Activated naive CD4-positive, alpha-beta T cell treated with anti-CD3 and anti-CD28 coated beads, Interleukin-2, amount 10 ng/mL, durations not matched to agents 7 days and 5 days (primary cell): Measurements from ENCODE around the gene TBC1D3I.
"Not testable (repeated sequence)": the region's sequence is repeated elsewhere in the genome, so short reads cannot be mapped to it uniquely, and the experiment has no call there.

Experiments
- CTCF ChIA-PET: fragments of 350-600 bp; sonication (Branson Sonifier 250); formaldehyde crosslinking; loops from one replicate; lab custom pipeline; 2021; ENCODE audit warnings: antibody characterized with exemption; lab: Charles Lee
- DNase-seq: peaks from one replicate; pipeline ENCODE4 v3.0.0-alpha.2; 2020
- H3K27ac Mint-ChIP-seq: one replicate; pipeline ENCODE4 v1.8.0; 2021; ENCODE audit warnings: mild to moderate bottlenecking, moderate library complexity, mixed read lengths
- H3K27me3 Mint-ChIP-seq: one replicate; pipeline ENCODE4 v1.8.0; 2021; ENCODE audit warnings: mild to moderate bottlenecking, mixed read lengths
- H3K36me3 Mint-ChIP-seq: one replicate; pipeline ENCODE4 v1.8.0; 2021; ENCODE audit warnings: mixed read lengths
- H3K4me1 Mint-ChIP-seq: one replicate; pipeline ENCODE4 v1.8.0; 2021; ENCODE audit warnings: mixed read lengths
- H3K4me3 Mint-ChIP-seq: one replicate; pipeline ENCODE4 v1.8.0; 2021; ENCODE audit warnings: mild to moderate bottlenecking, moderate library complexity, mixed read lengths
- H3K9me3 Mint-ChIP-seq: one replicate; pipeline ENCODE4 v1.8.0; 2021; ENCODE audit warnings: mixed read lengths

TBC1D3I gene

GRCh38 chr17:36264470-36264869, at the start of gene TBC1D3I:
Gene TBC1D3I, minus strand, starts transcription at chr17:36264570. Its CDS starts 1,585 bp downstream, at chr17:36262985.
- H3K9me3 Mint-ChIP-seq, H3K27me3 Mint-ChIP-seq, H3K4me3 Mint-ChIP-seq, H3K27ac Mint-ChIP-seq, DNase-seq, CTCF ChIA-PET, H3K4me1 Mint-ChIP-seq, H3K36me3 Mint-ChIP-seq: not testable (repeated sequence)

- H3K36me3 Mint-ChIP-seq, H3K9me3 Mint-ChIP-seq, DNase-seq, H3K27ac Mint-ChIP-seq, H3K4me3 Mint-ChIP-seq, CTCF ChIA-PET, H3K4me1 Mint-ChIP-seq, H3K27me3 Mint-ChIP-seq: not testable (repeated sequence)
Observed at GRCh38 chr17:36295161-36295560, 30.8 kb upstream of the TBC1D3I start.

DNA sequence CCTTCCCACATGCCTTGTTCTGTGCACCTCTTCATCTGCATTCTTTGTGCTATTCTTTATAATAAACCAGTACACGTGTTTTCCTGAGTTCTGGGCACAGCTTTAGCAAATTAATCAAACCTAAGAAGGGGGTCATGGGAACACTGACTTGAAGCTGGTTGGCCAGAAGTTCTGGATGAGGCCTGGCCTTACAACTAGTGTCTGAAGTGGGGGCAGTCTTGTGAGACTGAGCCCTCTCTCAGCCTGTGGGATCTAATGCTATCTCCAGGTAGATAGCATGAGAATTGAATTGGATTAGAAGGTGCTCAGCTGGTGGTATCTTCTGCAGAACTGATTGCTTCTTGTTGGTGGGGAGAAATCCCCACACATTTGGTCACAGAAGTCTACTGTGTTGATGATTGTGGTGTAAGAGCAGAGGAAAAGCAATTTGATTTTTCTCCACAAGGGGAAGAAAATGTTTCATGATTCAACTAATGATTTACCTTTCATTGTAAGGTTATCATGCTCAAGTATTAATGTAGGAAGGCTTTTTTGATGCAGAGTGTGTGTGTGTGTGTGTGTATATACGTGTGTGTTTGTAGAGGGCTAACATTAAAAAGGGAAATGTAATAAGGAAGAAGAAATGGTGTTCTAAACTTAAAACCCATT, 25.7 kb upstream of the TBC1D3I start:
- H3K27ac Mint-ChIP-seq, CTCF ChIA-PET, H3K4me1 Mint-ChIP-seq, H3K36me3 Mint-ChIP-seq, DNase-seq, H3K4me3 Mint-ChIP-seq, H3K27me3 Mint-ChIP-seq, H3K9me3 Mint-ChIP-seq: not testable (repeated sequence)

- H3K9me3 Mint-ChIP-seq, H3K36me3 Mint-ChIP-seq, H3K27ac Mint-ChIP-seq, H3K4me1 Mint-ChIP-seq, CTCF ChIA-PET, H3K27me3 Mint-ChIP-seq, DNase-seq, H3K4me3 Mint-ChIP-seq: not testable (repeated sequence)
Observed at GRCh38 chr17:36284219-36284618, 19.8 kb upstream of the TBC1D3I start.

DNA sequence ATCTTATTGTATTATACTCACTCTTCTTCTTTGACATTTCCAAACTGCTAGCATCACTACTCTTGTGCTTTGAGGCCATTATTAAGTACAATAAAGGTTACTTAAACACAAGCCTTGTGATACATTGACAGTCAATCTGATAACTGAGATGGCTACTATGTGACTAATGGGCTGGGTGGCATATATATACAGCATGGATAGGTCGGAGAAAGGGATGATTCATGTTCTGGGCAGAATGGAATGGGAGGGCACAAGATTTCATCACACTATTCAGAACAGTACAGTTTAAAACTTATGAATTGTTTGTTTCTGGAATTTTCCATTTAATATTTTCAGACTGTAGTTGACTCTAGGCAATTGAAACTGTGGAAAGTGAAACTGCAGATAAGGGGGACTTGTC, 18.9 kb upstream of the TBC1D3I start:
- H3K27ac Mint-ChIP-seq, DNase-seq, H3K9me3 Mint-ChIP-seq, CTCF ChIA-PET, H3K4me1 Mint-ChIP-seq, H3K4me3 Mint-ChIP-seq, H3K27me3 Mint-ChIP-seq, H3K36me3 Mint-ChIP-seq: not testable (repeated sequence)

DNA sequence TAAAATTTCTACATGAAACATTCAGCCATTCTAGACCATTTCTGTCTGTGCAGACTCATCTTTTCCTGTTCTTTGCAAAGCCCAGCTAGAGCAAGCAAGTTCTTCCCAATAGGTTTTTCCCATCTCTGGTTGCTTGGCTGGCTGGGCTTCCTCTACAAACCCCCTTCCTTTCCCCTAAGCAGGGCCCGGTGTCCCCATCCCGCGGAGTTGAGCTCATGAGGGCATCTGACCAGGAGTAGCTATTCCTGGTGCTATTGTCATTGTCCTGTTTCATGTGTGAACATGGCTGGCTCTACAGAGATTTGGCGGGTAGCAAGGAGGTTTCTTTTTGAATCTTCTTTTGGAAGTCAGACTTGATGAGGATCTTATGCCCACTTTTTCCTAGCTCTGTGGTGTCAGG, 22.3 kb downstream of the TBC1D3I start:
- H3K27ac Mint-ChIP-seq, DNase-seq, H3K36me3 Mint-ChIP-seq, H3K27me3 Mint-ChIP-seq, H3K9me3 Mint-ChIP-seq, CTCF ChIA-PET, H3K4me3 Mint-ChIP-seq, H3K4me1 Mint-ChIP-seq: not testable (repeated sequence)

- H3K36me3 Mint-ChIP-seq, H3K9me3 Mint-ChIP-seq, CTCF ChIA-PET, H3K27ac Mint-ChIP-seq, H3K27me3 Mint-ChIP-seq, H3K4me3 Mint-ChIP-seq, H3K4me1 Mint-ChIP-seq: not testable (repeated sequence)
- DNase-seq: peak; percentile 27
Observed at GRCh38 chr17:36229644-36230043, 34.7 kb downstream of the TBC1D3I start.

DNA sequence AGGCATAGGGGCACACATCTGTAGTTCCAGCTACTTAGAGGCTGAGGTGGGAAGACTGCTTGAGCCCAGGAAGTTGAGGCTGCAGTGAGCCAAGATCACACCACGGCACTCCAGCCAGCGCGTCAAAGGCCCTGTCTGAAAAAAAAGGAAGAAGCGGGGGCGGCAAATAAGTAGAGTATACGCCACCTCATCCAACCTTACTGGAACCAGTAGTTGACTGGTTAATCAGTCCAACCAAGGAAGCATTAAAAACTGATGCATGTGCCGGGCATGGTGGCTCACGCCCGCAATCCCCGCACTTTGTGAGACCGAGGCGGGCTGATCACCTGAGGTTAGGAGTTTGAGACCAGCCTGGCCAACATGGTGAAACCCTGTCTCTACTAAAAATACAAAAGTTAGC, 41.4 kb downstream of the TBC1D3I start:
- H3K36me3 Mint-ChIP-seq, H3K9me3 Mint-ChIP-seq, CTCF ChIA-PET, H3K27ac Mint-ChIP-seq, H3K27me3 Mint-ChIP-seq, DNase-seq, H3K4me3 Mint-ChIP-seq, H3K4me1 Mint-ChIP-seq: not testable (repeated sequence)

- CTCF ChIA-PET, H3K4me1 Mint-ChIP-seq, H3K27ac Mint-ChIP-seq: not testable (repeated sequence)
Observed at GRCh38 chr17:36221581-36222100, 42.7 kb downstream of the TBC1D3I start.

DNA sequence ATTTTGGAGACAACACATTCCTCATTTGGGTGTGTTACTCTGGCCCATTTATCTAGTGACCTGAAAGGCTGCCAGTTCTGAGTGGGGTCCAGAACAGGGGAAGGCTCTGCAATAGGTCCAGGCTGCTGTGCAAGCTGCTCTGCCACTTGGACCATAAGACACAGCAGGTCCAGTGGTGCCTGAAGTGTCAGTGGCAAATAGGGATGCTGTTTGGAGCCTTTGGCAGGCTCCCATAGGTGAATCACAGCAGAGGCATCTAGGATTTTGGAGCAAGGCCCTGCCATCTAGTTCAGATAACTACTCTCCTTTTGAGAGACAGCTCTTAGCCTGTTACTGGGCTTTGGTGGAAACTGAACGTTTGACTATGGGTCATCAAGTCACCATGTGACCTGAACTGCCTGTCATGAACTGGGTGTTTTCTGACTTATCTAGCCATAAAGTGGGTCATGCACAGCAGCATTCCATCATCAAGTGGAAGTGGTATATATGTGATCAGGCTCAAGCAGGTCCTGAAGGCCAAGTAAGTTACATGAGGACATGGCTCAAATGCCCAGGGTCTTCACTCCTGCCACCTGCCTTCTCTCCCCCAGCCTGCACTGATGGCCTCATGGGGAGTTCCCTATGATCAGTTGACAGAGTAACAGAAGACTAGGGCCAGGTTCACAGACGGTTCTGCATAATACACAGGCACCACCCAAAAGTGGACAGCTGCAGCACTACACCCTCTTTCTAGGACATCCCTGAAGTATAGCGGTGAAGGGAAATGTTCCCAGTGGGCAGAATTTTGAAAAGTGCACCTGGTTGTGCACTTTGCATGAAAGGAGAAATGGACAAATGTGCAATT, 43.4 kb downstream of the TBC1D3I start:
- H3K4me1 Mint-ChIP-seq, H3K9me3 Mint-ChIP-seq, H3K4me3 Mint-ChIP-seq, DNase-seq, CTCF ChIA-PET, H3K27me3 Mint-ChIP-seq, H3K27ac Mint-ChIP-seq, H3K36me3 Mint-ChIP-seq: not testable (repeated sequence)

More at GRCh38 chr17:36221581-36222100, 42.7 kb downstream of the TBC1D3I start:
- H3K36me3 Mint-ChIP-seq, H3K27me3 Mint-ChIP-seq, H3K4me3 Mint-ChIP-seq, DNase-seq, H3K9me3 Mint-ChIP-seq: not testable (repeated sequence)

DNA sequence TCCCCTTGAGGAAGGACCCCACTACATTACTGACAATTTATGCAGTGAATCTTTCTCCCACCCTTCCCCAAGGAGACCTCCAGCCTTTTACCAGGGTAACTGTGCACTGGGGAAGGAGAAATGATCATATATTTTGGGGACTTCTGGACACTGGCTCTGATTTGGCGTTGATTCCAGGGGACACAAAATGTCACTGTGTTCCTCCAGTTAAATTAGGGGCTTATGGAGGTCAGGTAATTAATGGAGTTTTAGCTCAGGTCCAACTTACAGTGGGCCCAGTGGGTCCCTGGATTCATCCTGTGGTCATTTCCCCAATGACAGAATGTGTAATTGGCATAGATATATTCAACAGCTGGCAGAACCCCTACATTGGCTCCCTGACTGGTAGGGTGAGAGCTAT, 44.8 kb downstream of the TBC1D3I start:
- DNase-seq, H3K27ac Mint-ChIP-seq, H3K36me3 Mint-ChIP-seq, CTCF ChIA-PET, H3K4me3 Mint-ChIP-seq, H3K4me1 Mint-ChIP-seq, H3K27me3 Mint-ChIP-seq, H3K9me3 Mint-ChIP-seq: not testable (repeated sequence)

DNA sequence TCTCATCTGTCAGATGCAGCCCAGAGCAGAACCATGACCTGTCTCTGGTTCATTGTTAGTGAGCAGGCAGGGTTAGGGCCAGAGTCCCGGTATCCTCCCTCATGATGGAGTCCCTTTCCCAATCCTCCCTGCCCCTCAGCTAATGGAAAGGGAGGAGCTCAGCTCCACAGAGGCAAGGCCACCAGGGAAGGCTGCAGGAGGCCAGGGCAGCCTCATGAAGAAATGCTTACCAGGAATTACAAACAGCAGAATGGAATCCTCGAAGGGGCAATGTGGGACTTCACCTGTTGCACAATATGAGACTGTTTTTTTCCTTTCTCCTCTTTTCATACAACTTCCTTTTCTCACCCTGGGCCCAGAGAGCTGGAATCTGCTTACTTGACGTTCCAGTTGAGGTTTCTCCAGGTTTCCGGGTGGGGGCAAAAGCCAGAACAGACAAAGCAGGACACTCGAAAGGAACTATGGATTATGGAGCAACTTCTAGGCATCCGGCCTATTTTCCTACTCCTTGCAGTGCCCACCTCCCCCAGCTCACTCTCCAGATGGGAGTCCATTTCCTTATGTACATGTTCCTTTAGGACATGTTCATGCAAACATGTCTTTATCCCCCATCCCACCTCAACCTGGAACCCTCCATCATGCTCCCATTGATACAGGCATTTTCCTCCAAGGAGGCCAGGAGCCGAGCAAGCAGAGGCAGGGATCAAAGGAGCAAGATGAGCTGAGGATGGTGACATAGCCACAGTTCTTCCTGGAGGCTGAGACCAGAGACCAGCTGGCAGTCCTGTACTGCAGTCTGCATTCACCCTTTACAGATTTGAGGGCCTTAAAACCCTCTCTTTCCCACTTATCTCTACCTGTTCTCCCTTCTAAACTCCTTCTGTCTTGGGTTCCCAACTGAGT, 48.7 kb downstream of the TBC1D3I start:
- H3K27ac Mint-ChIP-seq, DNase-seq, H3K9me3 Mint-ChIP-seq, H3K4me1 Mint-ChIP-seq, H3K4me3 Mint-ChIP-seq, H3K36me3 Mint-ChIP-seq, CTCF ChIA-PET: not testable (repeated sequence)
- H3K27me3 Mint-ChIP-seq: peaks cover 25% of the 10 kb centered on the region

GRCh38 chr17:36214918-36215317, 49.5 kb downstream of the TBC1D3I start:
- Mint-ChIP-seq H3K4me1 (no peaks in the 10 kb centered on the region), H3K4me3 (no peak overlapping the region), H3K27ac (no peak overlapping the region), H3K36me3 (no peaks in the 10 kb centered on the region), H3K9me3 (peaks cover 3% of the 10 kb centered on the region), H3K27me3 (peaks cover 27% of the 10 kb centered on the region)
- CTCF ChIA-PET: no interaction called here
- DNase-seq: no peak

- peaks cover 33% of the 10 kb centered on the region for H3K27me3 Mint-ChIP-seq
- H3K36me3 Mint-ChIP-seq: no peaks in the 10 kb centered on the region
- no peak overlapping the region for H3K4me3 Mint-ChIP-seq
- CTCF ChIA-PET: no interaction called here
- H3K4me1 Mint-ChIP-seq: no peaks in the 10 kb centered on the region
- H3K9me3 Mint-ChIP-seq: peaks cover 3% of the 10 kb centered on the region
- no peak for DNase-seq
- H3K27ac Mint-ChIP-seq: no peak overlapping the region
Observed at GRCh38 chr17:36213695-36214094, 50.7 kb downstream of the TBC1D3I start.
